Testis (tissue), 2 donors: Measurements from ENCODE around the gene PKHD1.

ENCODE experiments used
- CTCF ChIP-seq, 3 experiments: fragments of 450-650 bp in 2 of 3; fragments of 200-600 bp in 1 of 3; sonication (generic) in 1 of 3; IDR thresholded peaks; one replicate each; pipeline ENCODE4 v1.5.1; 2016 to 2019; ENCODE audit warnings: antibody characterized with exemption in 3 of 3, mild to moderate bottlenecking in 2 of 3, moderate library complexity in 1 of 3
- POLR2A ChIP-seq: fragments of 450-650 bp; IDR thresholded peaks from one replicate; pipeline ENCODE4 v1.6.1; 2017; ENCODE audit warnings: antibody characterized with exemption, mild to moderate bottlenecking, moderate library complexity

- TF ChIP-seq CTCF (IDR thresholded peaks at IDR 0.05) (no peak), POLR2A (no peak)
Observed at GRCh38 chr6:52045481-52045880, 41.9 kb downstream of the PKHD1 start.
